ACHN (cell line): ENCODE results near the gene CCL20.

Source experiments
- DNase-seq: peaks from one replicate; pipeline ENCODE4 v3.0.0-alpha.2; 2015
- in situ Hi-C: cut with HindIII; loops from 2 replicates; pipeline ENCODE4 v1.10.0; 2017; ENCODE audit warnings: low sequenced_read_pairs, low pct_ligation_motif_present, low pct_unique_long_range_greater_than_20kb

Gene CCL20, protein sequence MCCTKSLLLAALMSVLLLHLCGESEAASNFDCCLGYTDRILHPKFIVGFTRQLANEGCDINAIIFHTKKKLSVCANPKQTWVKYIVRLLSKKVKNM

DNA sequence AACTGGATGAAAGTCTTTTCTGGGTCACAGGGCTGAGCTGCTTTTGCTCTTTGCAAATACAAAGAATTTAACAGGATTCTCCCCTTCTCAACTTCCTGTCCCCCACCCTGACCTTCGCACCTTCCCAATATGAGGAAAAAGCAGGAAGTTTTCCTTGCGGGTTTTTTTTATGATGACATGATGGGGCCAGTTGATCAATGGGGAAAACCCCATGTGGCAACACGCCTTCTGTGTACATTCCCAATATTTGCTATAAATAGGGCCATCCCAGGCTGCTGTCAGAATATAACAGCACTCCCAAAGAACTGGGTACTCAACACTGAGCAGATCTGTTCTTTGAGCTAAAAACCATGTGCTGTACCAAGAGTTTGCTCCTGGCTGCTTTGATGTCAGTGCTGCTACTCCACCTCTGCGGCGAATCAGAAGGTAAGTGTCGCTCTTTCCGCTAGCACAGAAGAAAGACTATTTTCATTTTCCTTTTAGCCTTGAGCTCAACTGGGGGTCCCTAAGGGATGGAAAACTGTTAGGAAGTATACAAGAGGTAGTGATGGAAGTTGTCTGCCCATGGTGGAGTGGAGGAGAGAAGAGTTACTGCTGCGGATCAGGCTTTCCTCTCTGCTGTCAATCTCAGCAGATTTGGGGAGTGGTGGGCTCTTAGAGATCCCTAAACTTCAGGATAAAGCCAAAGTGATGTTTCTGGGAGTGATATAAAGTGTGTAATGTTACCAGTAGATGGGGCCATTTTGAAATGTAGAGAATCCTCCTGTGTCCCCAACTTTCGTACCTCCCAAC lies at the start of gene CCL20:
CCL20 (plus strand) TSS at position 281 of the 792 bp plus-strand sequence; CDS start at position 351, 70 bp downstream.
- in situ Hi-C loops, result no loop called here

DNA sequence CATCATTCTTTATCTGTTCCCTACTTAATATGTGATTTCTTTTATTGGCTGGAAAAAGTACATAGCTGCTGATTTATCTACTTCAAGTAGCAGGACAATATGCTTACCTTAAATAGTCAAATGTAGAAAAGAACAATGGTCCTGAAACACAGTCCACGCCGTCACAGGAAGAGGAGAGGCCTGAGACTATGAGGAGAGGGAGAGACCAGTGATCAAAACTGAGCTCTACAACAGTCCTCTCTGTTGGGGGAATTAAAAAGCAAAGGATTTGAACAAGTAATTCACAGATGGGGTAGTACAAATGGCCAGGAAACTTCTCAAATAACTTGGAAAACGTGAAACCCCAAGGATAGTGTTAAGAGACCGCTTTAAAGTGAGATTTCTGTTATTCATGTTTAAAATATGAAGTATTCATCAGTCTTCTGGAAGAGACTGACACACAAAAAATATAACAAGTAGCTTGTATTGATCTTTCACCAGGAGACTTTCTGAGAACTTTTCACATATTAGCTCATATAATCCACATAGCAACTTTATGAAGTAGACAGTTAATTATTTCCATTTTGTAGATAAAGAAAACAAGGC lies 47.8 kb upstream of the CCL20 start:
- DNase-seq, result no peak
- in situ Hi-C loops, result no loop called here

More for the DNA sequence above, at the start of gene CCL20:
- DNase-seq, result no peak

DNA sequence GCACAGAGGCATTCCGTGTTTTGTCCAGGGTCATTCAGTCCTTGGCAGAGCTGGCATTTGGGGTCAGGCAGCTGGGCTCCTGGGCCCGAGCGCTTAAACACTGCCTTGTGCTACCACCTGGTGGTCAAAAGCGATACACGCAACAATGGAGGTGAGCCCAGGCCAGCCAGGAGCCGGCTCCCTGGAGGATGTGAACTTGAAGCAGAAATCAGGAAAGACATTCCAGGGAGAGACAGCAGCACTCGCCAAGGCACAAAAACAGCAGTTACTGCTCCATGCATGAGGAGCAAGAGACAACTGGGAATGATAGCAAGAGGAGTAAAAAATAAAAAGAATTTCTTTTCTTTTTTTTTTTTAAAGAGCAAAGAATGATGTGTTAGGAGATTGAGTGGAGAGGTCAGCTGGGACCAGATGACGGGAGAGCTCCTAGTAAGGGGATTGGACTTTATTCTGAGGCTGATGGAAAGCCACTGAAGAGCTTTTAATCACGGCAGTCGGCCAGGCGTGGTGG lies 47.2 kb upstream of the CCL20 start:
- in situ Hi-C loops, result no loop called here
- DNase-seq, result peak; percentile 88

DNA sequence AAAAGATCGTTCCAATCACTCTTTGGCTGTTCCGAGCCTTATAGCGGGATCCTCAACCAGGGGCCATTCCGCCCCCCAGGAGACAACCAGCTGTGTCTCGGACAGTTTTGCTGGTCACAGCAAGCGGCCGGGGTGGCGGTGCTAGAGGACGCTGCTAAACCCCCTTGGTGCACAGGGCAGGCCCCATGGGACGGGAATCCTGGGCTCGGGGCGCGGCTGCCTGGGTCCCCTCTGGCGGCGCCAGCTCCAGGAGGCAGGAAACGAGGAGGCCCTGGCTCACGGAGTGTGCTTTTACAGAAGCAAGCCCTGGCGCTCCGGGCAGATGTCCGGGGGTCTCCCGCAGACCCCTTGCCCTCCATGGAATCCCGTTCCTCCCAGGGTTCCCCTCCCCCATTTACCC lies 45.8 kb upstream of the CCL20 start:
- DNase-seq, result no peak
- in situ Hi-C loops, result no loop called here

DNA sequence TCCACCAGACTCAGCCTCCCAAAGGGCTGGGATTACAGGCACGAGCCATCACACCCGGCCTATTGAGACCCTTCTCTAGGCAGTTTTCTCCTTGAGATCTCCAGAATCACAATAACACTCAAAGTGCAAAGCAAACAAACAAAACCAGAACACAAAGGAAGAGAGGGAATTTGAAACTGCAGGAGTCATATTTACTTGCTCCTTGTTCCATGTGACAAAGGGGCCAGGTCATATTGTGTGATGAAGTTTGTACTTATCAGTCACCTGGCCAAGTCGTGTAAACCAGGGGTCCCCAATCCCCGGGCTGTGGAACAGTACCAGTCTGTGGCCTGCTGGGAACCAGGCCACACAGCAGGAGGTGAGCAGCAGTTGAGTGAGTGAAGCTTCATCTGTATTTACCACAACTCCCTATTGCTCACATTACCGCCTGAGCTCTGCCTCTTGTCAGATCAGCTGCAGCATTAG lies 41.4 kb upstream of the CCL20 start:
- in situ Hi-C loops, result no loop called here
- DNase-seq, result no peak

DNA sequence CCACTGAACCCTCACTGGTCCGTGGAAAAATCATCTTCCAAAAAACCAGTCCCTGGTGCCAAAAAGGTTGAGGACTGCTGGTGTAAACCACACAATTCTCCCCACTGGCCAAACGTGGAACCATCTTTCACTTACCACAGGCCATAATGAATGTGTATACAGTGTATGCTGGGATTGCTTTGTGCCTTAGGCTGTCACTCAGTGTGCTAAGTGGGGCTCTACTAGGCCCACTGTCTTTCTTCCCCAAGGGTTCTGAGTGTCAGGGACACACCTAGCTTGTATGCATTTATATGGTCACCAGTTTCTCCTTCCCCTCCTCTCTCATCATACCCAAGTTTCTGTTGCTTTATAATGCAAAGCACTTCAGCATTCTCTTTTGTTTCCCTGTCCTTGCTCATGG lies 40.7 kb upstream of the CCL20 start:
- no peak for DNase-seq
- in situ Hi-C loops, result no loop called here

DNA sequence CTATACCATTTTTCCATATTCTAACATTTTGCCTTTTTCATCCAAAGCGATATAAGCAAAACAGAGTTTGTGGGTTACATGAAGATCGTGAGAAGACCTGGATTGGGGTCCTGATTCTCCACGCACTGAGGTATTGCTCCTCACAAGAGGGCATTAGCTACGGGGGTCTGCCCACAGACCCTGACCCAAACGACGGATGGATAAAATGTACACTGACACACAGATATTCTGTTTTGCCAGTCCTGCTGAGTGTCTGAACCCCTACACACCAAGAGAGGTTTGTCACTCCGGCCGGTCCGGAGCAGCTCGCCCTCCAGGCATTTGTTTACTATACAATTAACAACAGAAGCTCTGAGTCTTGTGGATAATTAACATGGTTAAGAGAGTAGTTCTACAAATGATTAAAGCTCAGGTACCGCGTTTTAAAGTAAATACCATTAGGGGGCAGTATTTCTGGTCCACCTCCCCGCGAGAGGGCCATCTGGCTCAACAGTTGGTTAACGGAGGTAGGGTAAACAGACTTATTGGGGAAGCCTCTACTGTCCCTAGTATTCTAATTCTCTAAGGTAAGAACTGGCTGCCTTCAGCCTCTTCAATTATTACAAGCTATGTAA lies 39.5 kb upstream of the CCL20 start:
- in situ Hi-C loops, result no loop called here
- DNase-seq, result peak; percentile 60

DNA sequence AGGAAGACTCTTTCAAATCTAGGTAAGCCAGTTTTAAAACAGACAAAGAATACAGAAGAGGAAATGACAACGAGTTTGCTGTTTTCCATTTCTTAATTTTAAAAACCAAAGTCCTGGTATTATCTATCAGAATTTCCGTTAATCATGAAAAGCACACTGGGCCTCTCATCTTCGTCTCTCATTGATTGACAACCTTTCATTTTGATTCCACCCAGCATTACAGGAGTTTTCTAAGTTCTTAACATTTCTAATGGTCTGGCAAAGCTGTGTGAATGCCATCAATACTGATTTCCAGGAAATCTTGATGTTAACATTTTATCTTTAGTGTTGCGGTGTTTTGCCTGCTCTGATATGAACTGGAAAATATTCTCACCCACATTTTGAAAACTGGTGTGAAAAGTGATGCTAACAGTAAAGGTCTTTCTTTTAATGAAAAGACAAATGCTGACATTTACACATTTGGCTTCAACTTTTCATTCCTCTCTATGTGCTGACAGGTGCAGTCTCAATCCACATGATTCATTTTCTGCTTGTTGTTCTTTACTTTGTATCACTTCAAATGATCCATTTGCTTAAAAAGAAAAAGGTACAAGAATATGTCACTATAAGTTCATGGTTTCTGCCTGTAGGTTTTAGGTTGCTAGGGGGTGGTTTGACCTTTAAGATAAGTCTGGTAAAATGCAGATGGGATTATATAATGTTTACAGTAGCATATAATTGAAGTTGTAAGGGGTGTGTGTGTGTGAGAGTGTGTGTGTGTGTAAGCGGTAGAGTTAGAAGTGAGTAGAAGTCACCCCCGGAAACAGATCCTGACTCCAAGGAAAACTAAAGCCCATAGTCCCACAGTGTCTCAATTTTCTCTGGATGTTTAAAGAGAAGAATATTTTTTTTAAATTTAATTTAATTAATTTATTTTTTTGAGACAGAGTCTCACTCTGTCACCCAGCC lies 38.5 kb upstream of the CCL20 start:
- DNase-seq, result no peak
- in situ Hi-C loops, result no loop called here

DNA sequence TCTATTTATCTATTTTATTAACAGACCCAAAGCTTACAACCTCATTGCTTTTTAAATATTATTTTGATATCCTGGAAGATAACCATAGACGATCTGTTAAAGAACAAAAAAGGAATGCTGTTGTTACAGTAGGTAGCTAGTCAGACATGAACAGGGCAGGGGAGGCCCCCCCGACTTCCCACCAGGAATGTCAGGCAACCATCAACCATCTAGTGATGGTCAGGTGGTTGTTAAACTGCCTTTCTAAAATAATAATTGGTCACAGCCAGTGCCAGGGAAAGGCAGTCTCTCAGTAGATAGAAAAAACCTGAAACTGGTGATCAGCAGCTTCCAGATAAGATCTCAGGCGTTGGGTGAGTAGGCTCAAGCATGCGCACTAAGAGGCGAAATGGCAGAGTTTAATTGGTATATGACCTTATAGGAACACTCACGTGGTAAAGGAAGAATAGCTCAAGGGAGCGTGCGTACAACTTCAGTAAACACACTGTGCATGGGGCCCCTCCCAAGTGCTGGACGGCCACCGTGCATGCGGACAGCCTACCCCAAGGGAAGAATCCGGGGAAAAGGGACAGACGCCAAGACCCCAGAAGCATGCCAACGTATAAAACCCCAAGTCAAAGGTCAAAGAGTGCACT lies 32.5 kb upstream of the CCL20 start:
- no peak for DNase-seq
- in situ Hi-C loops, result no loop called here

DNA sequence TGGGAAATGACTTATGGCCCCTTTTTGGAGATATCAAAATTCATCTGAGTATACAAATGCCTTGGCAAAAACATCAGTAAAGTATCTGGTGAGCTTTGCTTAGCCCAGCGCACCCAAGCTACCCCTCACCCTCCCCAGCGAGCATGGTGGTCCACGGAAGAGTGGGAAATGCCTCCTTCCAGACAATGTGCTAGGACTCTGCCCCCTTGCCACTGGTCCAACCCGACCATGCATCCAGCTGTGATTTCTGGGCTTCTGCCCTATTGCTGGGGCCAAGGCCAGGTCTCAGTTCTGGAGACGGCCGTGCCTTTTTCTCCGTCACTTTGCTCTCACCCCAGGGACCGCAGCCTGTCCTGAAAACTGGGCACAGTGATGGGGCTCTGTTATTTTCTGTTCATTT lies 31.8 kb upstream of the CCL20 start:
- in situ Hi-C loops, result no loop called here
- DNase-seq, result no peak

DNA sequence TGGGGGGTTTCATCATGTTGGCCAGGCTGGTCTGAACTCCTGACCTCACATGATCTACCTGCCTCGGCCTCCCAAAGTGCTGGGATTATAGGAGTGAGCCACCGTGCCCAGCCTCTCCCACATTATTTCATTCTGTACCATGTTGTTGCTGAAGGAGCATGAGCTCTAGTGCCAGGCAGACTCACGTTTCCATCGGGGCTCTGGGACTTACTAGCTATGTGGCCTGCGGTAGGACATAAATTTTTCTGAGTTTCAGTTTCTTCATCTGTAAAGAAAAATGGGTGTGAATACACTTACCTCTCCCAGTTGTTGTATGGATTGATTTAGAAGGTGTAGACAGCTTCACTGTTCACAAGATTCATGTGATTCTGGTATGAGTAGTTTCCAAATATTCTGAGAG lies 30.8 kb upstream of the CCL20 start:
- DNase-seq, result no peak
- in situ Hi-C loops, result no loop called here

DNA sequence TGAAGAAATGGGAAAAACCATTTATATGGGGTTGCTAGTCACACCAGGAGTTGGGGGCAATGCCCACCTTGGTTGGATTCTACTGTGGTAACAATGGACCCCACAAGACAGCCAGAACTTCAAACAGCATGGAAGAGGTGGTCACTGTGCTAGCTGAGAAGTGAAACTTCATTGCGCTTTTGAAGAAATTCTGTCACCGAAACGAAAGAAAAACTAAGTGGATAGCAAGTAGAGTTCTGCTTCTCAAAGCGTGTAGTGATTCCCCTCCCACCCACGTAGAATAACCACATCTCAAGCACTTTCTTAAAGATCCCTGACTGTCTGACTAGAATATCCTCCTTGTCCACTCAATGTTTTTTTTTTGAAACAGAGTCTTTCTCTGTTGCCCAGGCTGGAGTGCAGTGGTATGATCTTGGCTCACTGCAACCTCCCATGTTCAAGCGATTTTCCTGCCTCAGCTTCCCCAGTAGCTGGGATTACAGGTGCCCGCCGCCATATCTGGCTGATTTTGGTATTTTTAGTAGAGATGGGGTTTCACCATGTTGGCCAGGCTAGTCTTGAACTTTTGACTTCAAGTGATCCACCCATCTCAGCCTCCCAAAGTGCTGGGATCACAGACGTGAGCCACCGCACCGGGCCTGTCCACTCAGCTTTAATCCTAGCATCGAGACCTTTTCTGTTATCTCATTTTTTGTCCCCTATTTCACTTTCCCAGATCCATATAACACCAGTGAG lies 30.1 kb upstream of the CCL20 start:
- in situ Hi-C loops, result no loop called here
- no peak for DNase-seq

DNA sequence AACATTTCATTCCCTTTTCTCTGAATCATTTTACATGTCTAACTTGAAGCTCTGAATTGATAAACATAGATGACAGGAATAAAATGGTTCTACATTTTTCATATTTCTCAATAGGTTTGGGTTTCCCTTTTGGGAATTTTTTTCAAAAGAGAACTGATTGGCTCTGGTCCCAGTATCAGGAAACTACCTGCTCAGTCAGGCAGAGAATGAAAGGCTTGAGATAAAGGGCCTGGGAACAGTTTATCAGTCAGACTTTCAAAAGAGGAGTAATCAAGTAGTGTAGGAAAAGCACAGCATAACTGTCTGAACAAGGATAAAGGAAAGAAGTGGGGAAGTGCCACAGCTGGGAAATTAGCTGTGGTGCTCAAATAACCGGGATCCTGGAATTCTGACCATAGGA lies 28.3 kb upstream of the CCL20 start:
- in situ Hi-C loops, result no loop called here
- DNase-seq, result no peak

DNA sequence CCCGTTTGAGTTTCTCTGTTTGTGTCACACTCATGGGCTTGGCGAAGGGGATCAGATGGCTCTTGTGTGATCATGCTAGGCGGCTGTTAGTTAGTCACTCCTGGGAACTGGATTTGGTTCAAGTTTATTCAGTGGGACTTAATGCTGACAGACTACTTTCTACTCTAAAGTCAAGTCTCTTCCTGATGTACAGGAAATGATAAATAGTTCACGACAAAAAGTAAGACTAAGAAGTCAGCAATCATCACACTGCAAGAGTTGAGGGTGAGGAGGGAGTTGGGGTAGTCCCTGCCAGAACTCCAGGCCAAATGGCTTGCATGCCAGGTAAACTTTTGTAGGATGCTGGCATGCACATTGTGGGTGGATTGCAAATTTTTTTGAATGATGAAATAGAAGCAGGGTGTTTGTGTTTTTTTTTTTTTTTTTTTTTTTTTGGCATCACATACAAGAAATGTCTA lies 25.1 kb upstream of the CCL20 start:
- in situ Hi-C loops, result no loop called here

DNA sequence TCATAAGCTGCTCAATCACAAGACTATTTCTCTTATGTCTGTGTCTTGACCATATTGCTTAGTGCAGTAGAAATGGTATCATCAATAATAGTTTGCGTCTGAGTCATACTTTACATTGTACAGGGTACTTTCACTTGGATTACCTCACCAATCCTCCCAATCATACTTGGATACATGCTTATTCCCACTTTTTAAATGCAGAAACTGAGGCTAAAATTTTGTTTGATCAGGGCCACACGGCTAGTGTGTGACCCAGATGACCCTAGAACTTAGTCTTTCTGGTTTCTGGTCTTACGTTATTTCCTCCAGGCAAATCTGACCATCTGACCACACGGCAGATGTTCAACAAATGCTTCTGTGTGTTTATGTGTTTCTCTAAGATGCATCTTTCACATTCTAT lies 23.8 kb upstream of the CCL20 start:
- DNase-seq, result no peak
- in situ Hi-C loops, result no loop called here

More for the DNA sequence above, 25.1 kb upstream of the CCL20 start:
- no peak for DNase-seq

DNA sequence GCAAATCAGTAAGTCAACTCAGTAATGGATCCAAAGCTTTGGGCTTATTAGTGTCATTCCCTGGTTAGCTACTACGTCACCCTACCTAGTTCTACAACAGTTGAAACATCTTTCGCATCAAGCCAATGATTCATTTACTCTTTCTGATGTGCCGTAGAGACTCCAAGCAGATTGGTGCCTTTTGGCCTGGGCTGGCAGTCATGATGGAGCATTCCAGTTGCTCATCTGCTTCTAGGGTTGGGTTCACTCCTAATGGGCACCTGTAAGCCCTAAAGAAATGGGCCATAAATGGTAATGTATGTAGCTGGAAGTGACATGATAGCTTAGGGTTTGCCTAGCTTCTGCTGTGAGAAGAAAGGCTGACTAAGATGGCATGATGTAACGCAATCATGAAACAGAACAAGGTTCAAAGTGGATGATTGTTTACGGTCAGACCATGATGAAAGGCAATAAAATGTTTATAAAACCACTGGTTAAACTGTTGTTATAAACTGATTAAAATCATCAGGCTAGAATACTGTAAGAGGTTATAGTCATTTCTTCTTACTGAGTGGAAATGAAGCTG lies 20.4 kb upstream of the CCL20 start:
- in situ Hi-C loops, result no loop called here
- DNase-seq, result no peak
